HepG2 (cell line): ENCODE measurements around the gene PCYT2. TPM values are rescaled to one million over a fixed set of nuclear protein-coding genes. Genes with fewer than 3 reads are reported as not detected.
A peak's percentile ranks its signal among the peaks of the same experiment; 100 is the strongest.

Source experiments
- DZIP1 ChIP-seq: sonication (generic); formaldehyde crosslinking; IDR thresholded peaks from 2 replicates; pipeline ENCODE4 v1.5.0; 2020; ENCODE audit warnings: mild to moderate bottlenecking, missing genetic modification reagents
- HINFP ChIP-seq: sonication (generic); formaldehyde crosslinking; IDR thresholded peaks from 2 replicates; pipeline ENCODE4 v1.4.0; 2020; ENCODE audit warnings: low read depth, mild to moderate bottlenecking, missing genetic modification reagents
- HMGA1 ChIP-seq: sonication (generic); formaldehyde crosslinking; conservative IDR thresholded peaks from 2 replicates; pipeline ENCODE4 v1.4.0; 2020; ENCODE audit warnings: missing genetic modification reagents
- MYNN ChIP-seq: sonication (generic); formaldehyde crosslinking; IDR thresholded peaks from 2 replicates; pipeline ENCODE4 v1.4.0; 2020; ENCODE audit warnings: mild to moderate bottlenecking, low read depth, missing genetic modification reagents
- ZNF407 ChIP-seq: sonication (generic); formaldehyde crosslinking; IDR thresholded peaks from one replicate; pipeline ENCODE4 v1.5.1; 2020; ENCODE audit warnings: mild to moderate bottlenecking, missing genetic modification reagents; ENCODE audit errors: not compliant biosample characterization
- ZNF564 ChIP-seq: sonication (generic); formaldehyde crosslinking; IDR thresholded peaks from 2 replicates; pipeline ENCODE4 v1.8.1; 2023; ENCODE audit warnings: mild to moderate bottlenecking, missing genetic modification reagents
- ZXDC ChIP-seq: sonication (generic); formaldehyde crosslinking; IDR thresholded peaks from 2 replicates; pipeline ENCODE4 v1.5.0; 2020; ENCODE audit warnings: mild to moderate bottlenecking, missing genetic modification reagents
- polyA plus RNA-seq, 8 experiments: library from polyadenylated mRNA; depleted of rRNA in 3 of 8; stranded (reverse) in 7 of 8; unstranded in 1 of 8; fragments of >200 nt; fragmentation: Illumina TruSeq in 4 of 8; extraction: Trizol in 4 of 8; gene quantifications; 2 replicates each; pipeline versions ENCODE4 v1.2.1 to v1.2.3, GENCODE V29; 2011 to 2016; ENCODE audit warnings: low read depth in 4 of 8, missing spikeins in 1 of 8, mixed read lengths in 1 of 8; ENCODE audit not compliant: insufficient read depth in 1 of 8
- total RNA-seq, 5 experiments: library from RNA; depleted of rRNA; stranded (reverse); fragments of >200 nt; fragmentation: Illumina TruSeq; extraction: Trizol; gene quantifications; 2 replicates each; pipeline ENCODE4 v1.2.3, GENCODE V29; 2016; ENCODE audit warnings: low read depth in 1 of 5

The PCYT2 gene
- total and polyA plus RNA-seq, 2 of the 13 experiments (the other 11 are each of a cell fraction or from before 2014, with no cell fraction given): 147 to 297 TPM

- TF ChIP-seq ZNF407 (CRISPR knock-in tag) (no peak), MYNN (CRISPR knock-in tag) (peak; percentile 41; the same call in 1 of the 2 replicates), HMGA1 (CRISPR knock-in tag) (no peak), ZXDC (CRISPR knock-in tag) (peak; percentile 63; the same call in 1 of the 2 replicates), DZIP1 (CRISPR knock-in tag) (no peak), HINFP (CRISPR knock-in tag) (peak; percentile 14; the same call in 1 of the 2 replicates), ZNF564 (CRISPR knock-in tag) (no peak)
Observed at GRCh38 chr17:81867991-81868673, 43.1 kb downstream of the PCYT2 start (continued).
